ENCODE results near the gene COL25A1.

COL25A1 gene

GRCh38 chr4:109302361-109303139 lies at the start of gene COL25A1:
Gene COL25A1, minus strand, starts transcription at chr4:109302658.
- FAIRE-seq: no peak

DNA sequence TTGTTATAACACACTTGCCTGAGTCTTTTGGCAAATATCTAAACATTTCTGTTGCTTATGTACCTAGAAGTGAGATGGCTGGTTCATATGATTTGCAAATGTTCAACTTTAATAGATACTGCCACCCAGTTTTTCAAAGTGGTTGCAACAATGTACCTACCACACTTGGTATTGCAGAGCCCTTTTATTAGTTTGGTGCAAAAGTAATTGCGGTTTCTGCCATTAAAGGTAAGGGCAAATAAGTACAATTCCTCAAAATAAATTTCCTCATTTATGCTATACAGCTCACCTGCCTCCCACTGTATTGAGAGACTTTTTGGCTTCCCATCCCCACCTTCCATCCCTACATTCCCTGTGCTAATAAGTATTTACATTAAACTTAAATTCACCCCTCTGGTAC lies 47.7 kb upstream of the COL25A1 start:
- no peak for FAIRE-seq

DNA sequence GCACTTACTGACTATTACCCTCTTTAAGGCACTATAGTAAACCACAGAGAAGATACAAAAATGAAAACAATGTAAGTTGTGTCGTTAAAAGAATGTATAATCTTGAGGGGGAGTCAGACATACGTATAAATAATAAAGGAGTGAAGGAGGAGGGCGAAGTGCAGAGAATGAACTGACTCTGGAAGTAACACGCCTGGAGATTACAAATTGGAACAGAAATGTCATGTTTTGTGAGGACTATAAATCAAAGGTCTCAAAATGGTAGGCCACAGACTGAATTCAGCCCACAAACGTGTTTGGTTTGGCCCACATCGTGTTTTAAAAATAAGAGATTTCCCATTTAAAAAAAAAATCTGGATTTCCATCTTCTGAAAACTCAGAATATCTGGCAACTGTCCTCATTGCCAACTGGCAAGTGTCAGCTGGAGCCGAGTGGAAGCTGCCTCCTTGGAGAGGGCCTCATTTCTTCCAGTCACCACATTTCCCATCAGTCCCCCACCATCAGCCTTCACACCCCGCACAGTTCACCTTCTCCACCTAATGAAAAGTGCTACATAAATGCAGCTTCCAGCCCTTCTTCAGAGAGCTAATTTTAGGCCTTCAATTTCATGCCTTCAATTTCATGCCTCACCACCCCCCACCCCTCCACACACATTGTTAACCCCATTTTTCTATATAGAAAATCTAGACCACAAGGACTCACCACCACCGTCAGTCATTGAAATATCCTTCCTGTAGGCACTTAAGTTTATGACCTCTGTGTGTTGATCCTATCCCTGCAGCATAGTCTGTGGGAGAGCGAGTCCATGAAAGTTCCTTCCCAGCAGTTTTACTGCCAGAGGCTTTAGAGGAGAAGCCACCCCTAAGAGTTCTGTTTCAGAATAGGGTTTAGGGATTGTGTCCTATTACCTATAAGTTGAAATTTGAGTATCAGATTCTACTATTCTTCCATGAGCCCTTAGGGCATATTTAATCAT lies 32.0 kb upstream of the COL25A1 start:
- no peak for FAIRE-seq

DNA sequence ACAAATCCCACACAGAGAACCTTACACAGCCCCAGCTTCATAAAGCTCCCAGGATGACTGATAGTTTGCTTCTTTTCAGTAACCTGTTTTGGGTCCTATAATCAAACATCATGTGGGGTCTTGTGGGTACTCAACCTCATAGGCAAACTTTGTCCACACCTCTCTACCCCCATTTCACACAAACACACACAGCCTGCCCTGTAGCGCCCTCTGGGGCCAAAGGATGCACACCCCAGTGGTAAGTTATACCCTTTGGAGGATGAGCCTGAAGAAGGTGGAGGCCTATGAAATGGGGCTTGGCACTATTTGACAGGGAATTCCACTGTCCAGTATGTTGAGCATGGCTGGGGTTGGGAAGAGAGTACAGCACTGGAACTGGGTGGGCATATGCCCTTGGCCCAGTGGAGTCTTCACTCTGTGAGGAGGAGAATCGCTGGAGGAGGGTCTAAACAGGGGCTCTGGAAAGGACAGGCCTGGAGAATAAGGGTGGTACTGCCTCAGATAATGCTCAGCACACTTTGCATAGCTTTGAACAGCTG lies 30.5 kb upstream of the COL25A1 start:
- FAIRE-seq: no peak

DNA sequence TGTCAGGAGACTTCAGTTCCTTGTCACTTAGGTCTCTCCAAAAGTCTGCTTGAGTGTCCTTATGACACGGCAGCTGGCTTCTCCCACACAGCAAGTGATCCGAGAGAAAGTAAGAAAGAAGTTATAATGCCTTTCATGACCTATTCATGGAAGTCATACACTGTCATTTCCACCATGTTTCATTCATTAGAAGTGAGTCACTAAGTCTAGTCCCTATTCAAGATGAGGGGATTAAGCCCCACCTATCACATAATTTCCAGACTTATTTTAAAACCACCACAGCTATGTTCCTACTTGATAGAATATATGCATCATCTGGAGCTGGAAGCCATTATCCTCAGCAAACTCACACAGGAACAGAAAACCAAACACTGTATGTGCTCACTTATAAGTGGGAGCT lies 25.2 kb upstream of the COL25A1 start:
- FAIRE-seq: no peak

GRCh38 chr4:109325698-109326097 lies 23.2 kb upstream of the COL25A1 start:
- no peak for FAIRE-seq

- FAIRE-seq: no peak
These were observed 20.9 kb upstream of the COL25A1 start for GRCh38 chr4:109323348-109323747.

DNA sequence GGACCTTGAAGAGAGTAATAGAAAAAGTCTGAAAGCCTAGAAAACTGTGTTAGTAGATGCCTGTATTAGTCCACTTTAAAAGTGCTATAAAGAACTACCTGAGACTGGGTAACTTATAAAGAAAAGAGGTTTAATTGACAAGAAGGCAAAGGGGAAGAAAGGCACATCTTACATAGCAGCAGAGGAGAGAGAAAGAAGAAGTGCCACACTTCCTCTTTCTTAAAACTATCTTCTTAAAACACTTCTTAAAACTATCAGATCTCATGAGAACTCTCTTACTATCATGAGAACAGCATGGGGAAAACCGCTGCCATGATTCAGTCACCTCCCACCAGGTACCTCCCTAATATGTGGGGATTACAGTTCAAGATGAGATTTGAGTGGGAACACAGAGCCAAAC lies 18.8 kb upstream of the COL25A1 start:
- FAIRE-seq: no peak

- no peak for FAIRE-seq
These were observed 17.2 kb upstream of the COL25A1 start for GRCh38 chr4:109319684-109320083.

- FAIRE-seq: no peak
These were observed 16.7 kb upstream of the COL25A1 start for GRCh38 chr4:109319156-109319555.

DNA sequence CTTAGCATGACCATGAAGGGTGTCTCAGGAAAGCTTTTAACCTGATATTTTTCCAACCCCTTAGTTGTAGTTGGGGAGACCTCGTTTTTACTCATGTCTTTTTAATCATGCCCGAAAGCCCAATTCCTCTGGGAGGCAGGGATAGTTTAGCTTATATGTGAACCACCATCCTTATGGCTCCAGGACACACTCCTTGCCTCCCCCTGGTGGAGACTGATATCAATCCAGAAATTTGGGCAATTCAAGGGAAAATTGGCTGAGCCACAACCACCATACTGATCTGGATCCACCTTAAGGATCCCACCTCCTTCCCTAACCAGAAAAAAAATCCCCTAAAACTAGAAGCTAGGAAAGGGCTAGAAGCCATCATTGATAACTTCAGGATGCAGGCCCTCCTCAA lies 13.4 kb upstream of the COL25A1 start:
- no peak for FAIRE-seq

- FAIRE-seq: no peak
These were observed 12.9 kb upstream of the COL25A1 start for GRCh38 chr4:109315341-109315740.

GRCh38 chr4:109313168-109314133 lies 11.0 kb upstream of the COL25A1 start:
- FAIRE-seq: no peak

DNA sequence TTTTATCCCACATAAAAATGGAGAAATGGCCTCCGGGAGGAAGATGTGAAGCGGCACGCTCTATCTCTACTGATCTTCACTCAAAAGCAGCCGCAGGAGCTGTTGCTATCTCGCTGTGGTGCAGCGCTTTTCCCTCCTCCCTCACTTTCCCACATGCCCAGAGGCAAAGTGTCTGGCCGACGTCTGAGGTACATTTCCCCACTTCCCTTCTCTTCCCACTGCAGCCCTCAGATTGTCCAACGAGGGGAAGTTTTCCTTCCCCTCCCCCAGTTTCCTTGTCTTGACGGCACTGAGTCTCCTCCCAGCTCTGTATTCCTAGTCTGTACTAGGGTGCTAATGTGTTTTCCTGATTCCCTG lies 660 bp upstream of the COL25A1 start:
- FAIRE-seq: no peak

DNA sequence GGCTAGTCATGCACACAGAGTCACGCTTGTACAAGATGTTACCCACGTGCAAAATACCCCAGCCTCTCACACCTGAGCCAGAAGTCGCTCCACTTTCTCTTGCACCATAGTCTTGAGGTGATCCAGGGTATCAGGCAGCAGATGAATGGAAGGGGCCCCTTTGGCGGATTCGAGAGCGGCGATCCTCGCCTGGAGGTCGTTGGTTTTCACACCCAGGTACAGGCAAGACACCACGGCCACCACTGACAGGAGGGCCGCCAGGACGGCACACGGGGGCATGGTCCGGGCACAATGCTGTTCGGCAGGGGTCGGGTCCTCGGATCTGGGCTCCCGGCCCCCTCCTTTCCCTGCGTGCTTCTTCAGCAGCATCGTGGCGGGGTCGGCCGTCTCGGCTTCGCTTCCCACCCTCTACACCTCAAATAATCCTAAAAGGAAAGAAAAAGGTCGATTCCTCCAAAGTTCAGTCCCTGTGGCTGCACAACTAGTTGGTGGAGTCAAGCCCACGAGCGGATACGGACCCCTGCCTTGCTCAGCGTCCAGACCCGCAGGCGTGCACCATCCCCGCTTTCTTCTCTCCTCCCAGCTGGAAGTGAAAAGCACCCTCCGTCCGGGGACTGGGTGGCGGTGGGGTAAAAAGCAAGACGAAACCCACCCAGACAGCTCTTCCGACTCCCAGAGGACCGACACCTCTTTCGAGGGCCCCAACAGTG lies 652 bp downstream of the COL25A1 start:
- FAIRE-seq: no peak

DNA sequence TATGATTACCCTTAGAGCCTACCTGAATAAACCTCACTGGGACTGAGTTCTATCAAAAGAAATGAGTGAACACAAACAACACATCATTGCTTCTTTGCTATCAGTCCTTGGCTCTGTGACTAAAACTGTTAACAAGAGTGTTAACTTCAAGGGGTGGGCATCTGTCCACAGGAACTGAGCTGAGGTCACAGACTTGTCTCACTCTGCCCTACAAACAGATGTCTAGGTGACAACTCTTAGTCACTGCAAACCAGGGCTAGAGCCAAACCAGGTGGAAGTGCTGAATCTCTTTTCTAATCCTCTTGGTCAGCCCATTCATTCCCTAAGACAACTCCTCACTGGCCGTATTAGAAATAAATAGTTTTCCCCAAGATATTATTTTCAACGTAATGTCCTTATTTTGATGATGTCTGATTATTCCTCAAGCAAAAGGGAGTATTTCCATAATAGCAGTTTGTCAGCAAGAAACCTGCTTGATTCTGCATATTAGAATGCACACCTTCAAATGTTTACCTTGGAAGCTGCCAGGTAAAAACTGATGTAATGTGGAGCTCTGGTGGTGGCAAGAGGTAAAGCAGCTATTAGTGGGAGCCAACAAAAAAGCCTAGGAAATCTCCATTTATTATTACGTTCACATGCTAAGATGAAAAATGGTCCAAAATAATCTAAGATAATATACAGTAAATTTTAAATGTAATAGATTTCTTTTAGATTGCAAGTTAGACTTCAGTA lies 4.0 kb downstream of the COL25A1 start:
- FAIRE-seq: no peak

- FAIRE-seq: no peak
These were observed 5.9 kb downstream of the COL25A1 start for GRCh38 chr4:109296527-109296926.

- no peak for FAIRE-seq
These were observed 7.4 kb downstream of the COL25A1 start for GRCh38 chr4:109295081-109295480.

DNA sequence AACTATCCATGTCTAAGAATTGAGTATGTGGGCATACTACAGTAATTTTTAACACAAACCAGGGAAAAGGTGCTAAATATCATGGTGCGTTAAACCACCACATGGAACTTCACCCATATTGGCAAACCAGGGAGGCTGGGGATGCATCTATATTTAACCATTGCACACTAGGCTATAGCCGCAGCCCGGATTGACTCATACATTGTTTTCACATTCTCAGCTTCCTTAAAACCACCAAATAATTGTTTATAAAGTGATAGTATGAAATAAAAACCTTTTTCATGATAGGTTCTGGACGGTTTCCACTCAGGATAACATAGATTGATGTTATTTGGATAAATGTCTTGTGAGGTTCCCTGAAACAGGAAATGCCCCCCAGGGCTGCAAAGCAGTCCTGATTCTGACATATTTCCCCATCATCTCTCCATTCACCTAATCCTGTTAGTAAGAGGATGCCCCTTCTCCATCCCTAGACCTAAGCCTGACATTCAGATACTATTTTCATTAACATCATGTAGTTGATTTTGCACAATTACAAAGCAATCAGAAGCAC lies 7.9 kb downstream of the COL25A1 start:
- FAIRE-seq: no peak

GRCh38 chr4:109294006-109294405 lies 8.5 kb downstream of the COL25A1 start:
- FAIRE-seq: no peak

DNA sequence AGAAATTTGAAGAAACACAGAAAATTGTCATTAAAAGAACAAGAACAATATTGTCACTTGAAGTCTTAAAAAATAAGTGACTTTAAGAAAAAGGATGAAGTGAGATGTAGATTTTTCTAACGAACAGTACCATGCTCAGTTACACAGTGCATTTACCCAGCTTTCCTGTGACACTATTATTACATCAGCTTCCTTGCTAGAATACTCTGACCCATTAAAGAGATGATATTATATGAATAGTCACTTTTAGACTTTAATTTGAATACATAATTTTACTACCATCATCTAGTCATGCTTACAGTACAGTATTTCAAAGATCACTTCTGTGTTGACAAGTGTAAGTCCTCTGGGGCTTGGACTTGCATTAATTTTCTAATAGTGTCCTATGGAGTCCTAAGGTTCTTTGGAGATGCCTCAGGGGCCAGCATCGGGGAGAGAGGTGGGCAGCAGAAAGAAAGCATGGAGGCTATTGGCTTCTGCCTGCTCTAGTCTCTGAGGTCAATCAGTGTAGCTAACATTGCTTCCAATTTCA lies 10.7 kb downstream of the COL25A1 start:
- FAIRE-seq: no peak

All from TTC549 (cell line).